ENCODE results near the gene KCNAB2. TPM values are rescaled to one million over a fixed set of nuclear protein-coding genes. Genes with fewer than 3 reads are reported as not detected.

Gene KCNAB2
- total RNA-seq, 3 donors from 2014 or later = 6.9 to 19.8 (median 9.8) TPM

DNA sequence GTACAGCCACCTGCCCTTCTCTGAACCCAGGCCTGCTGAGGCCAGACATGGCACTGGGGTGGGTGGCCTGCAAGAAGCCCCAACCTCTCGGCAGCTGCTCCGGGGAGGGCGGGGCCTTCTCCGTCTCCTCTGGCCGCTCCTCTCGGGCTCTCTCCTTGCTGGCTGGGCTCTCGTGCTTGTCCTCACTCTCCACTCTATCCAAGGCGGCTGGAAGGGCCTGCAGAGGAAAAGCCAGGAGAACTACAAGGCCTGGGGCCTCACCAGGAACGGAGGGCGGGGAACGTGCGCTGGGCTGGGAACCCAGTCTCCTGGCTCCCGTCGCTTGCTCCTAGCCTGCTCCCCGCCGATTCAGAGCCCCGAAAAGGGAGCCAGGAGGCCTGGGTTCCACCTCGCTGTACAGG, 75.3 kb downstream of the KCNAB2 start:
- Histone ChIP-seq H3K4me1 (no peaks in the 10 kb centered on the region), H3K4me3 (no peak overlapping the region), H3K36me3 (no peaks in the 10 kb centered on the region), H3K27ac (no peak overlapping the region), H3K9me3 (peaks cover 0 to 13% of the 10 kb centered on the region in 2 donors), H3K27me3 (peaks cover 0 to 11% of the 10 kb centered on the region in 2 donors)
- no peak for TF ChIP-seq POLR2AphosphoS5 (IDR thresholded peaks at IDR 0.05)
- TF ChIP-seq, protein P1, sequence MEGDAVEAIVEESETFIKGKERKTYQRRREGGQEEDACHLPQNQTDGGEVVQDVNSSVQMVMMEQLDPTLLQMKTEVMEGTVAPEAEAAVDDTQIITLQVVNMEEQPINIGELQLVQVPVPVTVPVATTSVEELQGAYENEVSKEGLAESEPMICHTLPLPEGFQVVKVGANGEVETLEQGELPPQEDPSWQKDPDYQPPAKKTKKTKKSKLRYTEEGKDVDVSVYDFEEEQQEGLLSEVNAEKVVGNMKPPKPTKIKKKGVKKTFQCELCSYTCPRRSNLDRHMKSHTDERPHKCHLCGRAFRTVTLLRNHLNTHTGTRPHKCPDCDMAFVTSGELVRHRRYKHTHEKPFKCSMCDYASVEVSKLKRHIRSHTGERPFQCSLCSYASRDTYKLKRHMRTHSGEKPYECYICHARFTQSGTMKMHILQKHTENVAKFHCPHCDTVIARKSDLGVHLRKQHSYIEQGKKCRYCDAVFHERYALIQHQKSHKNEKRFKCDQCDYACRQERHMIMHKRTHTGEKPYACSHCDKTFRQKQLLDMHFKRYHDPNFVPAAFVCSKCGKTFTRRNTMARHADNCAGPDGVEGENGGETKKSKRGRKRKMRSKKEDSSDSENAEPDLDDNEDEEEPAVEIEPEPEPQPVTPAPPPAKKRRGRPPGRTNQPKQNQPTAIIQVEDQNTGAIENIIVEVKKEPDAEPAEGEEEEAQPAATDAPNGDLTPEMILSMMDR (IDR thresholded peaks at IDR 0.05) = no peak
- no peak for TF ChIP-seq POLR2A (IDR thresholded peaks at IDR 0.05)
- intact Hi-C loops (cut with DNase I; ENCODE audit: low total_unique reads) = no loop called here
- no peak for DNase-seq (ENCODE audit: low spot score in 2 of 2)

DNA sequence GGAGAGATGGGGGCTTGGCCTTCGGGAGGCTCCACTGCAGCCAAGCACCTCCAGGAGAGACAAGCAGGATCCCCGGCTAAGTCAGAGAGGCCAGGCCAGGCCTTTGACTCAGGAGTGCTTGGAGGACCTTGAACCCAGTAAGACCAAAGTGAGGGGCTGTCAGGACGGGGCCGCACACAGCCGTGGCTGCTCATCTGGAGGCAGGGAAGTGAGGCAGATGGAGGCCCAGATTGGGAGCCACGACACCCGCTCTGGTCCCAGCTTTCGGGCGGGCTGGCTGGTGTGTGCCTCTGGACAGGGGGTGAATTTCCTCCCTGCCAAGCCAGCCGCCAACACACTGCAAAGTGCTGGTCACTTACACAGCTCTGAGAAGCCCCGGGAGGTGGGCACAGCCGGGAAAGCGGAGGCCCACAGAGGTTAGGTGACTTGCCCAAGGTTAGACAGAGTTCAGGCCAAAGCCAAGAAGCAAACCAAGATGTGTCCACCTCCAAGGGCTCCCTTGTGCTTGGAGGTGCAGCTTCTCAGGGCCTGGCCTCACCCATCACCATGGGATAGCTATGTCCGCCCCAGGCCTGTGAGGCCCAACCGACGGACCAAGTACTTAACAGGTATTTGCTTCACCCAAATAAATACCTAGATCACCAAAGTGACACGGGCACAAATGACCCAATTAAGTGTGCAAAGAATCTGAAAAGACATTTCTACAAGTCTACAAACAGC, 76.1 kb downstream of the KCNAB2 start:
- no peak for TF ChIP-seq POLR2AphosphoS5 (IDR thresholded peaks at IDR 0.05)
- TF ChIP-seq POLR2A (IDR thresholded peaks at IDR 0.05) = no peak
- TF ChIP-seq, protein P1 (IDR thresholded peaks at IDR 0.05) = no peak
- Histone ChIP-seq H3K4me1 (no peaks in the 10 kb centered on the region), H3K27me3 (peaks cover 0 to 11% of the 10 kb centered on the region in 2 donors), H3K4me3 (no peak overlapping the region), H3K9me3 (peaks cover 0 to 12% of the 10 kb centered on the region in 2 donors), H3K27ac (no peak overlapping the region), H3K36me3 (no peaks in the 10 kb centered on the region)
- DNase-seq (ENCODE audit: low spot score in 2 of 2) = no peak
- intact Hi-C loops (cut with DNase I; ENCODE audit: low total_unique reads) = no loop called here

DNA sequence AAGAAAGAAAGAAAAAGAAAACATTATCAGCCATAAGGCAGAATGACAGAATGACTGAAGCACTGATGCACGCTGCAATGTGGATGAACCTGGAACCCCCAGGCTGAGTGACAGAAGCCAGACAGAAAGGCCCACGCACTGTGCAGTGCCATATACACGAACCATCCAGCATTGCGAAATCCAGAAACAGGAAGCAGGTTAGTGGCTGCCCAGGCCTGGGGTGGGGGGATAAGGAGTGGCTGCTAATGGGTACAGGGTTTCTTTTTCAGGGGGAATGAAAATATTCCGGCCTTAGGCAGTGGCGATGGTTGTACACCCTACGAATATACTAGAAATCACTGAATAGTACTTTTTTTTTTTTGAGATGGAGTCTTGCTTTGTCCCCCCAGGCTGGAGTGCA, 77.4 kb downstream of the KCNAB2 start:
- H3K9me3 ChIP-seq = no peaks in the 10 kb centered on the region
- H3K4me3 ChIP-seq = no peak overlapping the region
- no peak for DNase-seq (ENCODE audit: low spot score in 2 of 2)
- H3K4me1 ChIP-seq = no peaks in the 10 kb centered on the region
- H3K27ac ChIP-seq = no peak overlapping the region
- TF ChIP-seq, protein P1 (IDR thresholded peaks at IDR 0.05) = no peak
- TF ChIP-seq POLR2A (IDR thresholded peaks at IDR 0.05) (no peak), POLR2AphosphoS5 (IDR thresholded peaks at IDR 0.05) (no peak)
- no peaks in the 10 kb centered on the region for H3K36me3 ChIP-seq
- intact Hi-C loops (cut with DNase I; ENCODE audit: low total_unique reads) = no loop called here
- peaks cover 0 to 11% of the 10 kb centered on the region in 2 donors for H3K27me3 ChIP-seq

- no peaks in the 10 kb centered on the region for H3K9me3 ChIP-seq
- H3K36me3 ChIP-seq = no peaks in the 10 kb centered on the region
- TF ChIP-seq POLR2A (IDR thresholded peaks at IDR 0.05) = no peak
- TF ChIP-seq, protein P1 (IDR thresholded peaks at IDR 0.05) = no peak
- no peak for TF ChIP-seq POLR2AphosphoS5 (IDR thresholded peaks at IDR 0.05)
- intact Hi-C loops (cut with DNase I; ENCODE audit: low total_unique reads) = no loop called here
- H3K27ac ChIP-seq = no peak overlapping the region
- no peak for DNase-seq (ENCODE audit: low spot score in 2 of 2)
- H3K27me3 ChIP-seq = peaks cover 0 to 11% of the 10 kb centered on the region in 2 donors
- no peaks in the 10 kb centered on the region for H3K4me1 ChIP-seq
- H3K4me3 ChIP-seq = no peak overlapping the region
These were observed 78.1 kb downstream of the KCNAB2 start for GRCh38 chr1:6123816-6124215.

DNA sequence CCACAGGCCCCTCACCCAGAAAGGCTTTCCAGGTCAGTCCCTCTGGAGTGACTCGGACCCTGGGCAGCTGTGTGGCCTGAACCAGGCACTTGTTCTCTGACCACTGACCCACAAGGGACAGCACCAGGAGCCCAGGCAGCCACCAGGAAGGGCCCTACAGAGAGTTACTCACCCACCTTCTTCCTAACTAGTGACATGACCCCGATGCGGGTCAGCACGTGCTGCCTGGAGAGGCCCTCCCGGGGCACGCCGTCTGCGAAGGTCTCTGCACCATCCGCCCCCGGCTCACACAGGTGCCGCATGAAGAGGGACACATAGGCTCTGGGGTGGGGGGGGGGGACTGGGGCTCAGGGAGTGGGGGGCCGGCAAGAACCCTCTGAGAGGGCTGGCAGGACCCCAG, 78.7 kb downstream of the KCNAB2 start:
- Histone ChIP-seq H3K9me3 (no peaks in the 10 kb centered on the region), H3K4me1 (no peaks in the 10 kb centered on the region), H3K27me3 (peaks cover 0 to 11% of the 10 kb centered on the region in 2 donors), H3K27ac (no peak overlapping the region), H3K36me3 (no peaks in the 10 kb centered on the region), H3K4me3 (no peak overlapping the region)
- intact Hi-C loops (cut with DNase I; ENCODE audit: low total_unique reads) = no loop called here
- no peak for DNase-seq (ENCODE audit: low spot score in 2 of 2)
- TF ChIP-seq POLR2AphosphoS5 (IDR thresholded peaks at IDR 0.05) (no peak), POLR2A (IDR thresholded peaks at IDR 0.05) (no peak)
- TF ChIP-seq, protein P1 (IDR thresholded peaks at IDR 0.05) = no peak

Measured in breast epithelium (tissue), 4 donors.